Osteocyte (in vitro differentiated cells): ENCODE results near the gene NOD2. TPM values are rescaled to one million over a fixed set of nuclear protein-coding genes. Genes with fewer than 3 reads are reported as not detected.

Experiments used
- DNase-seq: peaks from one replicate; pipeline ENCODE4 v3.0.0; 2021; ENCODE audit warnings: mixed read lengths; ENCODE audit not compliant: unreplicated experiment; ENCODE audit errors: extremely low spot score
- H3K27ac Mint-ChIP-seq: one replicate; pipeline ENCODE4 v1.8.0; 2021; ENCODE audit warnings: mild to moderate bottlenecking, mixed read lengths; ENCODE audit not compliant: unreplicated experiment
- H3K27me3 Mint-ChIP-seq: one replicate; pipeline ENCODE4 v1.8.0; 2021; ENCODE audit warnings: mixed read lengths; ENCODE audit not compliant: unreplicated experiment
- H3K36me3 Mint-ChIP-seq: one replicate; pipeline ENCODE4 v1.8.0; 2021; ENCODE audit warnings: mixed read lengths; ENCODE audit not compliant: unreplicated experiment
- H3K4me1 Mint-ChIP-seq: one replicate; pipeline ENCODE4 v1.8.0; 2021; ENCODE audit warnings: mixed read lengths; ENCODE audit not compliant: unreplicated experiment
- H3K4me3 Mint-ChIP-seq: one replicate; pipeline ENCODE4 v1.8.0; 2021; ENCODE audit warnings: mild to moderate bottlenecking, moderate library complexity, mixed read lengths; ENCODE audit not compliant: unreplicated experiment
- H3K9me3 Mint-ChIP-seq: one replicate; pipeline ENCODE4 v1.8.0; 2021; ENCODE audit warnings: mixed read lengths; ENCODE audit not compliant: unreplicated experiment
- total RNA-seq: library from RNA; stranded (reverse); gene quantifications from 2 replicates; pipeline ENCODE4 v1.2.1, GENCODE V29; 2021
- TF ChIP-seq, protein P1 (sequence below): fragments of 200-600 bp; sonication (generic); IDR thresholded peaks from 2 replicates; pipeline ENCODE4 v1.5.0; 2021; ENCODE audit warnings: antibody characterized with exemption, mild to moderate bottlenecking, moderate library complexity

The NOD2 gene
- total RNA-seq, 1 donor from 2014 or later, result not detected

DNA sequence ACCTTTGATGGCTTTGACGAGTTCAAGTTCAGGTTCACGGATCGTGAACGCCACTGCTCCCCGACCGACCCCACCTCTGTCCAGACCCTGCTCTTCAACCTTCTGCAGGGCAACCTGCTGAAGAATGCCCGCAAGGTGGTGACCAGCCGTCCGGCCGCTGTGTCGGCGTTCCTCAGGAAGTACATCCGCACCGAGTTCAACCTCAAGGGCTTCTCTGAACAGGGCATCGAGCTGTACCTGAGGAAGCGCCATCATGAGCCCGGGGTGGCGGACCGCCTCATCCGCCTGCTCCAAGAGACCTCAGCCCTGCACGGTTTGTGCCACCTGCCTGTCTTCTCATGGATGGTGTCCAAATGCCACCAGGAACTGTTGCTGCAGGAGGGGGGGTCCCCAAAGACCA, 17.6 kb downstream of the NOD2 start:
- Mint-ChIP-seq H3K36me3 (no peaks in the 10 kb centered on the region), H3K9me3 (no peaks in the 10 kb centered on the region), H3K27me3 (no peaks in the 10 kb centered on the region), H3K4me3 (no peak overlapping the region), H3K27ac (no peak overlapping the region), H3K4me1 (no peaks in the 10 kb centered on the region)
- TF ChIP-seq, protein P1, sequence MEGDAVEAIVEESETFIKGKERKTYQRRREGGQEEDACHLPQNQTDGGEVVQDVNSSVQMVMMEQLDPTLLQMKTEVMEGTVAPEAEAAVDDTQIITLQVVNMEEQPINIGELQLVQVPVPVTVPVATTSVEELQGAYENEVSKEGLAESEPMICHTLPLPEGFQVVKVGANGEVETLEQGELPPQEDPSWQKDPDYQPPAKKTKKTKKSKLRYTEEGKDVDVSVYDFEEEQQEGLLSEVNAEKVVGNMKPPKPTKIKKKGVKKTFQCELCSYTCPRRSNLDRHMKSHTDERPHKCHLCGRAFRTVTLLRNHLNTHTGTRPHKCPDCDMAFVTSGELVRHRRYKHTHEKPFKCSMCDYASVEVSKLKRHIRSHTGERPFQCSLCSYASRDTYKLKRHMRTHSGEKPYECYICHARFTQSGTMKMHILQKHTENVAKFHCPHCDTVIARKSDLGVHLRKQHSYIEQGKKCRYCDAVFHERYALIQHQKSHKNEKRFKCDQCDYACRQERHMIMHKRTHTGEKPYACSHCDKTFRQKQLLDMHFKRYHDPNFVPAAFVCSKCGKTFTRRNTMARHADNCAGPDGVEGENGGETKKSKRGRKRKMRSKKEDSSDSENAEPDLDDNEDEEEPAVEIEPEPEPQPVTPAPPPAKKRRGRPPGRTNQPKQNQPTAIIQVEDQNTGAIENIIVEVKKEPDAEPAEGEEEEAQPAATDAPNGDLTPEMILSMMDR, result no peak
- no peak for DNase-seq

DNA sequence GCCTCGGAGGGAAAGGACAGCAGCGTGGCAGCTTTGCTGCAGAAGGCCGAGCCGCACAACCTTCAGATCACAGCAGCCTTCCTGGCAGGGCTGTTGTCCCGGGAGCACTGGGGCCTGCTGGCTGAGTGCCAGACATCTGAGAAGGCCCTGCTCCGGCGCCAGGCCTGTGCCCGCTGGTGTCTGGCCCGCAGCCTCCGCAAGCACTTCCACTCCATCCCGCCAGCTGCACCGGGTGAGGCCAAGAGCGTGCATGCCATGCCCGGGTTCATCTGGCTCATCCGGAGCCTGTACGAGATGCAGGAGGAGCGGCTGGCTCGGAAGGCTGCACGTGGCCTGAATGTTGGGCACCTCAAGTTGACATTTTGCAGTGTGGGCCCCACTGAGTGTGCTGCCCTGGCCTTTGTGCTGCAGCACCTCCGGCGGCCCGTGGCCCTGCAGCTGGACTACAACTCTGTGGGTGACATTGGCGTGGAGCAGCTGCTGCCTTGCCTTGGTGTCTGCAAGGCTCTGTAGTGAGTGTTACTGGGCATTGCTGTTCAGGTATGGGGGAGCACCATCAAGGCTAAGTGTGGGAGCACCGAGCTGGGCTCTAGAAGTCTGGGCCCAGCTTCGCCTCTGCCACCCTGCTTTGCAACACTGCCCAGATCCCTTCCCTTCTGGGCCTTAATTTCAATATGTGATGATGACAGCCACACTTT, 18.6 kb downstream of the NOD2 start:
- TF ChIP-seq, protein P1, result no peak
- H3K9me3 Mint-ChIP-seq, result no peaks in the 10 kb centered on the region
- H3K4me3 Mint-ChIP-seq, result no peak overlapping the region

DNA sequence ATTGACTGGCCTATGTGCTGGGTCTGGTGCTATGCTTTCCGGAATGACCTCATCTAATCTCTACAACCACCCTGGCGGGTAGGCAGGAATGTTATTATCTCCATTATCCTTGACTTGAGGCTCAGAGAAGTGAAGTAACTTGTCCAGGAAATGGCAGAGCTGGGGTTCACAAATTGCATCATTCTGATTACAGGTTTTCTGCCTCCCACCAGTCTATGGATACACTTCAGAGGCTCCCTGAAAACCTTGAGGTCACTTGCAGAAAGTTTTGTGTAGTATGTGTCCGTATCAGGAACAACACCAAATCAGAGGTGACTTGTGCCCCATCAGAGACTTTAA, 19.1 kb downstream of the NOD2 start:
- Mint-ChIP-seq H3K36me3 (no peaks in the 10 kb centered on the region), H3K4me3 (no peak overlapping the region), H3K27me3 (peaks cover 2% of the 10 kb centered on the region), H3K4me1 (no peaks in the 10 kb centered on the region), H3K27ac (no peak overlapping the region), H3K9me3 (no peaks in the 10 kb centered on the region)
- DNase-seq, result no peak
- TF ChIP-seq, protein P1, result no peak

More for the DNA sequence above, 18.6 kb downstream of the NOD2 start:
- Mint-ChIP-seq H3K4me1 (no peaks in the 10 kb centered on the region), H3K36me3 (no peaks in the 10 kb centered on the region), H3K27ac (no peak overlapping the region), H3K27me3 (no peaks in the 10 kb centered on the region)
- DNase-seq, result no peak

DNA sequence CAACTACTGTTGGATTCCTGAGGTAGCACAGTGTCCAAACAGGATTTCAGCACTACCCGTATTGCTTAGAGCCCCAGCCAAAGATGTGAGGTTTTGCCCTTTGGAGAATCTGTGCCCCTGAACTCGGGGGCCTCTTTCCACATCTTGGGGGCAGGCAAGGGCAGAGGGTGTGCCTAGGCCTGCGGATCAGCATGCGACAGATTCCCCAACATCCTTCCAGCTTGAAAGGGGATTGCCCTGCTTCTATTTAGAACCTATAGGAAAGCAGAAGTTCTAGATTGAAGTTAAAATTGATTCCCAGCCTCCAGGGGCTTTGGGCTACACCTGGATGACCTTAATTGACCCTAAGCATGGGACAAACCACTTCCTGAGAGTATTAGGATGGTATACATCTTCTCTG, 19.6 kb downstream of the NOD2 start:
- TF ChIP-seq, protein P1, result no peak
- no peak overlapping the region for H3K4me3 Mint-ChIP-seq
- no peaks in the 10 kb centered on the region for H3K9me3 Mint-ChIP-seq
- no peaks in the 10 kb centered on the region for H3K4me1 Mint-ChIP-seq
- no peaks in the 10 kb centered on the region for H3K36me3 Mint-ChIP-seq
- DNase-seq, result no peak
- H3K27me3 Mint-ChIP-seq, result peaks cover 2% of the 10 kb centered on the region
- no peak overlapping the region for H3K27ac Mint-ChIP-seq

DNA sequence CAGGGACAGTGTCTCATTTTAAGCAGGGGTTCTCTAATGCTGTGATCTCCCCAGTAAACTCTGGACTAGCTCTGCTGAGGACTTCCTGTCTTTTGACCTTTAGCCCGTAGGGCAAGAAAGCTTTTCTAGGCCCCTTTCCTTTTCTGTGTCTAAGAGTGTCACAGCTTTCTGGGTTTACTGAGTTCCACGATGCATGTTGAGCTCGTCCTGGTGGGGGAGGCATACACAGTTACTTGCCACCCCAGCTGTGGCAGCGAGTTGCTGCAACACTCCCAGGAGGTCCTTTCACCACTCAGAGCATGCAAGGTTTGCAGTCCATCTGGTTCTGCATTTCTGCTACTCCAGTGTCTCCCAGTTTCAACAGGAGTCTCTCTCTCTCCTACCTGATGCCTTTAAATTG, 23.7 kb downstream of the NOD2 start:
- no peaks in the 10 kb centered on the region for H3K36me3 Mint-ChIP-seq
- peaks cover 5% of the 10 kb centered on the region for H3K27me3 Mint-ChIP-seq
- H3K27ac Mint-ChIP-seq, result no peak overlapping the region
- H3K4me1 Mint-ChIP-seq, result no peaks in the 10 kb centered on the region
- H3K9me3 Mint-ChIP-seq, result no peaks in the 10 kb centered on the region
- no peak overlapping the region for H3K4me3 Mint-ChIP-seq
- DNase-seq, result no peak
- TF ChIP-seq, protein P1, result no peak
